Sigmoid colon (tissue), 7 donors: ENCODE measurements around the gene SEC14L5. TPM values are rescaled to one million over a fixed set of nuclear protein-coding genes. Genes with fewer than 3 reads are reported as not detected.

Experiments
- DNase-seq: peaks from one replicate; pipeline ENCODE4 v3.0.0-alpha.2; 2019
- H3K27ac ChIP-seq, 4 donors: fragments of 200-600 bp; sonication (generic); one replicate each; pipeline ENCODE4 v1.5.1; 2016 to 2019; ENCODE audit warnings: mild to moderate bottlenecking in 1 of 4
- H3K27me3 ChIP-seq, 3 donors: fragments of 200-600 bp; sonication (generic); one replicate each; pipeline ENCODE4 v1.5.1; 2019; ENCODE audit warnings: mild to moderate bottlenecking in 1 of 3
- H3K36me3 ChIP-seq, 4 donors: fragments of 200-600 bp; sonication (generic); one replicate each; pipeline ENCODE4 v1.5.1; 2016 to 2019
- H3K4me1 ChIP-seq, 4 donors: fragments of 200-600 bp; sonication (generic); one replicate each; pipeline ENCODE4 v1.5.1; 2017 to 2019
- H3K4me3 ChIP-seq, 4 donors: fragments of 200-600 bp; sonication (generic); one replicate each; pipeline ENCODE4 v1.5.1; 2017 to 2019; ENCODE audit warnings: mild to moderate bottlenecking in 2 of 4, moderate library complexity in 1 of 4
- H3K9me3 ChIP-seq, 4 donors: fragments of 200-600 bp in 3 of 4; sonication (generic) in 3 of 4; one replicate each; pipeline versions ENCODE4 v1.5.1 to v1.6.1; 2013 to 2019
- EP300 ChIP-seq, 4 donors: sonication (generic); formaldehyde crosslinking; IDR thresholded peaks; one replicate each; pipeline ENCODE4 v1.6.1; 2017; ENCODE audit warnings: antibody characterized with exemption in 4 of 4
- POLR2A ChIP-seq, 2 donors: fragments of 450-650 bp; IDR thresholded peaks; one replicate each; pipeline ENCODE4 v1.6.1; 2016; ENCODE audit warnings: antibody characterized with exemption in 2 of 2, mild to moderate bottlenecking in 2 of 2, moderate library complexity in 2 of 2
- POLR2AphosphoS5 ChIP-seq, 4 donors: sonication (generic); formaldehyde crosslinking; IDR thresholded peaks; one replicate each; pipeline ENCODE4 v1.6.1; 2017; ENCODE audit warnings: antibody characterized with exemption in 4 of 4
- WGBS, 2 donors: extraction: QIAGEN DNeasy Blood & Tissue Kit; methylation state at CpG; one replicate each; pipeline ENCODE4 v1.1.7; 2013; 5-methylcytosine and 5-hydroxymethylcytosine counted together
- intact Hi-C: fragments of 100-400 bp; cut with DNase I; formaldehyde crosslinking; loops from one replicate; pipeline ENCODE4 v1.15.1; 2023
- polyA plus RNA-seq, 3 donors: library from polyadenylated mRNA; stranded (reverse); fragments of 200-250 nt; gene quantifications; one replicate each; pipeline ENCODE4 v1.2.3, GENCODE V29; 2013
- total RNA-seq, 4 donors: library from RNA; depleted of rRNA; stranded (reverse); fragments of >200 nt; gene quantifications; one replicate each; pipeline ENCODE4 v1.1.0, GENCODE V29; 2016
- TF ChIP-seq, protein P1 (sequence below), 4 experiments: fragments of 450-650 bp in 3 of 4; fragments of 200-600 bp in 1 of 4; IDR thresholded peaks; one replicate each; pipeline ENCODE4 v1.5.1; 2016 to 2019; ENCODE audit warnings: antibody characterized with exemption in 4 of 4, mild to moderate bottlenecking in 3 of 4, moderate library complexity in 2 of 4
- donor health status: healthy with polysubstance abuse.
- donor health status: Bipolar disorder and iron deficiency.
- donor health status: healthy.

SEC14L5 gene
- total and polyA plus RNA-seq, 7 donors: under 0.01 to 2.5 (median 0.46) TPM

- no peaks in the 10 kb centered on the region for H3K36me3 ChIP-seq
- DNase-seq: no peak
- H3K27ac ChIP-seq: peak overlapping the region in 1 of 4 donors; percentile 46
- intact Hi-C loops: no loop called here
- WGBS, 2 donors: 58 to 62% methylated on average over 4 of the region's 4 CpGs
- no peaks in the 10 kb centered on the region for H3K9me3 ChIP-seq
- TF ChIP-seq EP300 (IDR thresholded peaks at IDR 0.05) (no peak), POLR2AphosphoS5 (IDR thresholded peaks at IDR 0.05) (no peak), POLR2A (IDR thresholded peaks at IDR 0.05) (no peak)
- TF ChIP-seq, protein P1, sequence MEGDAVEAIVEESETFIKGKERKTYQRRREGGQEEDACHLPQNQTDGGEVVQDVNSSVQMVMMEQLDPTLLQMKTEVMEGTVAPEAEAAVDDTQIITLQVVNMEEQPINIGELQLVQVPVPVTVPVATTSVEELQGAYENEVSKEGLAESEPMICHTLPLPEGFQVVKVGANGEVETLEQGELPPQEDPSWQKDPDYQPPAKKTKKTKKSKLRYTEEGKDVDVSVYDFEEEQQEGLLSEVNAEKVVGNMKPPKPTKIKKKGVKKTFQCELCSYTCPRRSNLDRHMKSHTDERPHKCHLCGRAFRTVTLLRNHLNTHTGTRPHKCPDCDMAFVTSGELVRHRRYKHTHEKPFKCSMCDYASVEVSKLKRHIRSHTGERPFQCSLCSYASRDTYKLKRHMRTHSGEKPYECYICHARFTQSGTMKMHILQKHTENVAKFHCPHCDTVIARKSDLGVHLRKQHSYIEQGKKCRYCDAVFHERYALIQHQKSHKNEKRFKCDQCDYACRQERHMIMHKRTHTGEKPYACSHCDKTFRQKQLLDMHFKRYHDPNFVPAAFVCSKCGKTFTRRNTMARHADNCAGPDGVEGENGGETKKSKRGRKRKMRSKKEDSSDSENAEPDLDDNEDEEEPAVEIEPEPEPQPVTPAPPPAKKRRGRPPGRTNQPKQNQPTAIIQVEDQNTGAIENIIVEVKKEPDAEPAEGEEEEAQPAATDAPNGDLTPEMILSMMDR (IDR thresholded peaks at IDR 0.05): no peak
- H3K4me1 ChIP-seq: no peaks in the 10 kb centered on the region
- no peak overlapping the region for H3K4me3 ChIP-seq
- H3K27me3 ChIP-seq: no peaks in the 10 kb centered on the region
Measured at GRCh38 chr16:4917117-4917516, 41.0 kb upstream of the SEC14L5 start.

- intact Hi-C loops: no loop called here
- Histone ChIP-seq H3K9me3 (no peaks in the 10 kb centered on the region), H3K27me3 (no peaks in the 10 kb centered on the region), H3K36me3 (no peaks in the 10 kb centered on the region), H3K4me3 (no peak overlapping the region), H3K27ac (peak overlapping the region in 1 of 4 donors; percentile 32), H3K4me1 (no peaks in the 10 kb centered on the region)
- DNase-seq: no peak
- TF ChIP-seq, protein P1 (IDR thresholded peaks at IDR 0.05): no peak
- no peak for TF ChIP-seq EP300 (IDR thresholded peaks at IDR 0.05)
- 19 to 54% methylated on average over 13 of the region's 13 CpGs for WGBS, 2 donors
Measured at GRCh38 chr16:4918781-4919251, 39.3 kb upstream of the SEC14L5 start.

DNA sequence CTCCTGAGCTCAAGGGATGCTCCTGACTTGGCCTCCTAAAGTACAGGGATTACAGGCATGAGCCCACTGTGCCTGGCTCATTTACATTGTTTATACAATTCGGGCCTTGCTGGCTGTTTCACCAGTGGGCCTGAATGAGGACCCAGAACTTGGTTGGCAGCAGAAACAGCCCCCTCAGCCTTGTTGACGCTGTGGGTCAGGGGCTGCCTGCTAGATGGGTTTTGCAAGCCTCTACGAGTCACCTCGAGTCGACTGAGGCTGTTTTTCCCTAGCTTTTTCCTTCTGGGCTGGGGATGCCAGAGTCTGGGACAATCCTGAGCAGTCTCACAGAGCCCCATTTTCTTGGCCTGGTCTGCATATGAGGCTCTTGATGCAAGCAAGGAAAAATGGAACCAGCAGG, 37.3 kb upstream of the SEC14L5 start:
- Histone ChIP-seq H3K9me3 (no peaks in the 10 kb centered on the region), H3K4me3 (no peak overlapping the region), H3K36me3 (no peaks in the 10 kb centered on the region), H3K4me1 (no peaks in the 10 kb centered on the region), H3K27ac (no peak overlapping the region), H3K27me3 (no peaks in the 10 kb centered on the region)
- WGBS, 2 donors: 83 to 87% methylated on average over 5 of the region's 5 CpGs
- DNase-seq: no peak
- intact Hi-C loops: no loop called here
- no peak for TF ChIP-seq EP300 (IDR thresholded peaks at IDR 0.05)
- no peak for TF ChIP-seq POLR2AphosphoS5 (IDR thresholded peaks at IDR 0.05)
- TF ChIP-seq POLR2A (IDR thresholded peaks at IDR 0.05): no peak
- TF ChIP-seq, protein P1 (IDR thresholded peaks at IDR 0.05): no peak

- Histone ChIP-seq H3K4me3 (no peak overlapping the region), H3K9me3 (peaks cover 0 to 10% (median 0%) of the 10 kb centered on the region in 4 donors), H3K36me3 (no peaks in the 10 kb centered on the region), H3K27me3 (no peaks in the 10 kb centered on the region), H3K27ac (no peak overlapping the region), H3K4me1 (no peaks in the 10 kb centered on the region)
- DNase-seq: no peak
- TF ChIP-seq POLR2A (IDR thresholded peaks at IDR 0.05) (no peak), POLR2AphosphoS5 (IDR thresholded peaks at IDR 0.05) (no peak), EP300 (IDR thresholded peaks at IDR 0.05) (no peak)
- TF ChIP-seq, protein P1 (IDR thresholded peaks at IDR 0.05): no peak
- 81 to 83% methylated on average over 18 of the region's 18 CpGs for WGBS, 2 donors
- intact Hi-C loops: no loop called here
Measured at GRCh38 chr16:4922721-4923342, 35.3 kb upstream of the SEC14L5 start.

DNA sequence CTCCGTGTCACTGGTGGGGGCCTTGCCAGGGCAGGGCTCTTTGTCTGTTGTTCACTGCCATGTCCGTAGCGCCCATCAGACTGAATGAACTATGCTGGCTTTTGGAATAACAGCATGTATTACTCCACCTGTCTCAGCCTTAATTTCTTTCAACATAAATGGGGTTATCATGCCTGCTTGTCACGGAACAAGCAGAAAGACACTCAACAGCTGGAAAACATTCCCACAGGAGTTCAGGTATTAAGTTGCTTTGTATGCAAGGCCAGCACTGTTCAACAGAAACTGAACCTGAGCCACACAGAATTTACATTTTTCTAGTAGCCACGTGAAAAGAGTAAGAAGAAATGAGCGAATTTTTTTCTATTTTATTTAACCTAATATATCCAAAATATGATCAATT, 34.3 kb upstream of the SEC14L5 start:
- 84% methylated on average over 6 of the region's 6 CpGs for WGBS, 2 donors
- intact Hi-C loops: no loop called here
- H3K27ac ChIP-seq: no peak overlapping the region
- H3K4me1 ChIP-seq: no peaks in the 10 kb centered on the region
- no peak overlapping the region for H3K4me3 ChIP-seq
- H3K36me3 ChIP-seq: no peaks in the 10 kb centered on the region
- peaks cover 0 to 10% (median 0%) of the 10 kb centered on the region in 4 donors for H3K9me3 ChIP-seq
- no peak for TF ChIP-seq POLR2A (IDR thresholded peaks at IDR 0.05)
- TF ChIP-seq, protein P1 (IDR thresholded peaks at IDR 0.05): no peak
- DNase-seq: no peak
- no peaks in the 10 kb centered on the region for H3K27me3 ChIP-seq
